Glomerular visceral epithelial cell (primary cell): ENCODE data around the gene LHX6.

Experiments used
- DNase-seq: peaks from one replicate; pipeline ENCODE4 v3.0.0-alpha.2; 2016; ENCODE audit errors: extremely low spot score

LHX6 gene

DNA sequence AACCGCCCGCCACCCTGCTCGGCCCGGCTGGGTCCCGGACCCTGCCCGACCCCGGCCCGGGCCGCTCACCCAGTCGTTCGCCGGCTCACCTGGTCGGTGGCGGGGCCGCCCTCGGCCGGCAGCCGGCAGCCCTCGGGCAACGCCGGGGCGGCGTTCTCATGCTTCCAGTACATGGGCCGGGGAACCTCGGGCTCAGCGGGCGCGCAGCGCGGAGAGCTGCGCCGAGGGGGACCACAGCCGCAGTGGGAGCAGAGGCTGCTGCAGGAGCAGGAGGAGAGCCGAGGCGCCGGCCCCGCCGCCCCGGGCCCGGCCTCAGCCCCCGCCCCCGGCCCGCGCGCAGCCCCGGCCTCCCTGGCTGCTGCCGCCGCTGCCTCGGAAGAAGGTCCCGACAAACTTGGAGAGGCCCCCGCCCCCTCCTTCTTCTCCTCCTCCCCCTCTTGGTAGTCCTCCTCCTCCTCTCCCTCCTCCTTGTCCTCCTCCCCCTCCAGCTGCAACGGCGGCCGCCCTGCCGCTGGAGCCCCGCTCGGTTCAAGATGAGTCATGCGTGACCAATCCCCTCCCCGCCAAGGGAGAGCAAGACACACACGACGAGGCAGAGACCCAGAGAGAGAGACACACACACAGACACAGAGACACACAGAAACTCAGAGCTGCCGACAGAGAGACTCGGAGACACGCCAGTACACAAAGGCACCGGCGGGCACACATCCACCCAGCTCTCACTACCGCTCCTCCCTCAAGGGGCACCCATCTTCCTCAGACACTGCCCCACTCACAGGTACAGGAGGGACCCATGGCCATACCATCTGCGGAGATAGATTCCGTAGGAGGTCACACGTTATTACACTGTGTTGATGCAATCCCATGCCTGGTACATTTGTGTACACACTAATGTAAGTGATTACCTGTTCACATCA lies at the start of gene LHX6:
Gene LHX6 (minus strand): TSS at position 390 of the 917 bp plus-strand sequence. CDS start 217 bp downstream, at position 173.
- DNase-seq = peak; percentile 43

DNA sequence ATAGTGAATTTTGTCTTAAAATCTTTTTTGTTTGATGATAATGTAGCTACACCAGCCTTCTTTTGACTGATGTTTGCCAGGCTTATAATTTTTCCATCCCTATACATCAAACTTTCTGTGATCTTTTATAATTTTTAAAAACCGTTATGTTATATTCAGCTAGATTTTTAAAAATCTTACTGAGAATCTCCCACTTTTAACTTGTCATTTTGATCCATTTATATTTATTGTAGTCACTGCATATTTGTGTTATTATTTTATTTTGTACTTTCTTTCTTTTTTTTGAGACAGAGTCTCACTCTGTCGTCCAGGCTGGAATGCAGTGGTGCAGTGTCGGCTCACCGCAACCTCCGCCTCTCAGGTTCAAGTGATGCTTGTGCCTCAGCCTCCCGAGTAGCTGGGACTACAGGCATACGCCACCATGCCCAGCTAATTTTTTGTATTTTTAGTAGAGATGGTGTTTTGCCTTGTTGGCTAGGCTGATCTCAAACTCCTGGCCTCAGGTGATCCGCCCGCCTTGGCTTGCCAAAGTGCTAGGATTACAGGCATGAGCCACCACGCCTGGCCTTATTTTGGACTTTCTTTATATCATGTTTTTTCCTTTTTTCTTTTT lies 48.6 kb upstream of the LHX6 start:
- DNase-seq = no peak

DNA sequence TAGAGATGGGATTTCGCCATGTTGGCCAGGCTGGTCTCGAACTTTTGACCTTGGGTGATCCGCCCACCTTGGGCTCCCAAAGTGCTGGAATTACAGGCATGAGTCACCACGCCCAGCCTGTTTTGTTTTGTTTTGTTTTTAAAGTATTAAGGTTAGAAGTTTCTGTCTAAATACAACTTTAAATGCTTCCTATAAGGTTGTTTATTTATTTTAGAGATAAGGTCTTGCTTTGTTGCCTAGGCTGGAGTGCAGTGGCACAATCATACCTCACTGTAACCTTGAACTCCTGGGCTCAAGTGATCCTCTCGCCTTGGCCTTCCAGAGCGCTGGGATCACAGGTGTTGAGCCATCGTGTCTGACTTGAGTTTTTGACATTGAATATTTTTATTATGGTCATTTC lies 47.3 kb upstream of the LHX6 start:
- no peak for DNase-seq

DNA sequence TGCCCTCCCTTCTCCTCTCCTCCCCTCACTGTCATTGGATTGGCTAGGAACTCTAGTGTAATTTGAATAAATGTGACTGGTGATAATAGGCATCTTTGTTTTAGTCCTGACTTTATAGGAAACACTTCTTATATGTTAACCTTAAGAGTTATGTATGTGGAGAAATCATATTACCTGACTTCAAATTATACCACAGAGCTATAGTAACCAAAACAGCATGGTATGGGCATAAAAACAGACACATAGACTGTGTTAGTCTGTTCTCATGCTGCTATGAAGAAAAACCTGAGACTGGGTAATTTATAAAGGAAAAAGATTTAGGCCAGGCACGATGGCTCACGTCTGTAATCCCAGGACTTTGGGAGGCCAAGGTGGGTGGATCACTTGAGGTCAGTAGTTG lies 45.3 kb upstream of the LHX6 start:
- no peak for DNase-seq

DNA sequence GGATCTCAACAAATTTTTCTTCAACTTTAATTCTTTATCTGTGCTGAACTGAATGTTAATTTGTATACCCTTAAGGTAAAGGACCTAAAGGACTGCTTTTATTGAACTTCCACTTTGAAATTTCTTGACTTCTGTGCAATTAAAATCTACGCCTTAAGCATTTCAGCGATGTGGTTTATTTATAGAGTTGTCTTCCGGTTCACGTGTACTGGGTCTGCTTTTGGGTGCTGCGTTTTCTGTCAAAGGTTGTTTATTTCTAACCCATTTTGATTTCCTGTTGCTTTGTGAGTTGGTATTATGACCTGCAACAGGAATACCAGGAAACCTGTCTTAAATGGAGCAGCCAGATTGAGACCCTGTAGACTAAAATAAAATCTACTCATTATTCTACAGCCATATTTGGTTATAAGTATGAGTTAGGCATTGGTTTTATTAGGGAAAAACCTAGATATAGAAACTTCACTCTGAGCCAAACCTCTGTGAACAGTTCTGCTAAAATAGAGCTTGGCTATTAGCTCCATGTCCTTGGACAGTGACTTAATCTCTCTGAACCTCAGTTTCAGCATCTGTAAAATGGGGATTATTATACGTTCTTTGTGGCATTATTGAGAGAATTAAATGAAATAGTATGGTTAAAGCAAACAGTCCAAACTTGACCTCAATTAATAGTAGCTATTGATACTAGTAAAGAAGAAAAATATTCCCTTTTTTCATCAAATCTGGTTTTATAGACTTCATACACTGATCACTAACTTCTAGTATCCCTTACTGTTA lies 39.5 kb upstream of the LHX6 start:
- DNase-seq = no peak

DNA sequence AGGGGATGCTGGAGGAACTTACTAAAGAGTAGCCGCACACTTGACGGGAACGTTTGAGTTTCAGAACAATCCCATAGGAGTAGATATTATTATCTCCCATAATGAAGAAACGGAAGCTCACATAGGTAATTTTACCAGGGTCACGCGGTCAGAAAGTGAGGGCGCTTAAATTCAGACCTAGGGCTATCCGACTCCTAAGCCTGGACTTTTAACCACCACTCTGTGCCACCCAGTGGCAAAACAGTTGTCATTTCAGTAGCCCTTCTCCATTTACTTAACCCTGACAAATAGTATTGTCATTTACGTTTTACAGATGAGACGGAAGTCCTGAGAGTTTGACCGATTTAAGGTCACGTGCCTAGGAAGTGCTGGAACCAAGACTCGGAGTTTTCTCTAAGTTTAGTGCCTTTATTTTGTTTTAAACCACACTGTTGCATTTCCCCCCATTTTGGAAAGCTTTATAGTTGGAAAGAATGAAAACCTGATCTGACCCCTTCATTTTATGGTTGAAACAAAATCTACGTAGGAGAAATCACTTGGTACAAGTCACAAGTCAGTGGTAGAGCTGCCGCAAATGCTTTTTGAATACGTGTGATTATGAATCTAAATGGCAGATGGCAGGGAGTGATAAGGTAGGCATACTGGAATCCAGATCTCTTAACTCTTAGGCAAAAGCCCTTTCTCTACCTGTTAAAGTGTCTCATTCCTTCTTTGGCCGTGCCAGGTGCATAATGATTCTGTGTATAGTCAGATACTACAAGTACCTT lies 36.6 kb upstream of the LHX6 start:
- no peak for DNase-seq

DNA sequence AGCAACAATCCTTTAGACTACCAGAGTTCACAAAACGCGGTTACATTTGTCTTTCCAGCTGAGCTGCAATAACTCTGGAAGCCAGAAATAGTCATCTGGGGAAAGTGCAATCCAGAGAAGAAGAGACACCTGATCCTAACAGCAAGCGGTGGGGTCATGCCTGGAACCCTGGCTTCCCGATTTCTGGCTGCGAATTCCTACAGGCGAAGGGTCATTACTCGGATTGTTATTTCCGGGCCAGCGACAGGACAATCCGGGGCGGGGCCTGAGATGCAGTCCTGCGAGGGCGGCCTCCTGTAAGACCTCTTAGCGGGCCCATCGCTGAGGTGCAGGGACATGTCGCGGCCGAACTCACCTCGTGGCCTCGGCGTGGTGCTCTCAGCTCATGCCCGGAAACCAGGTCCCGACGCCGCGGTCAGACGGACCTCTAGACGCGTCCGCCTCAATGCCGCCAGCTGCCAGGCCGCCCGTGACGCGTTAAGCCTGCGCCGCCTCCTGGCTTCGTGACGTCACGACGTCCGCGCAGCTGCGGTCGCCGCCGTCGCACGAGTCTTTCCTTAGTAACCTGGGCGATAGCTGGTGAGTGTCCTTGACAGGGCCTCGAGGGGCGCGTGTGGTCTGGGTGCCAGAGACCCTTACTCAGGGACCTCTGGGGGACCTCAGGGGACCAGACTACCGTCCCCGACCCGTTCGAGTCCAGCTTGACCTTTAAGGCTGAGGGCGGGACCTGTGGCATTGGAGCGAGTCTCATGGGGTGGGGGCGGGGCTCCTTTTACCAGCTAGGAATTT lies 35.8 kb upstream of the LHX6 start, which contains the start of the genes MRRF and RBM18:
Gene MRRF (plus strand): TSS at position 523 of the 789 bp plus-strand sequence. CDS start 6,010 bp downstream, outside the sequence.
Gene RBM18 (minus strand): TSS at position 481 of the 789 bp plus-strand sequence. CDS start 3,348 bp downstream, outside the sequence.
- peak; percentile 90 for DNase-seq

DNA sequence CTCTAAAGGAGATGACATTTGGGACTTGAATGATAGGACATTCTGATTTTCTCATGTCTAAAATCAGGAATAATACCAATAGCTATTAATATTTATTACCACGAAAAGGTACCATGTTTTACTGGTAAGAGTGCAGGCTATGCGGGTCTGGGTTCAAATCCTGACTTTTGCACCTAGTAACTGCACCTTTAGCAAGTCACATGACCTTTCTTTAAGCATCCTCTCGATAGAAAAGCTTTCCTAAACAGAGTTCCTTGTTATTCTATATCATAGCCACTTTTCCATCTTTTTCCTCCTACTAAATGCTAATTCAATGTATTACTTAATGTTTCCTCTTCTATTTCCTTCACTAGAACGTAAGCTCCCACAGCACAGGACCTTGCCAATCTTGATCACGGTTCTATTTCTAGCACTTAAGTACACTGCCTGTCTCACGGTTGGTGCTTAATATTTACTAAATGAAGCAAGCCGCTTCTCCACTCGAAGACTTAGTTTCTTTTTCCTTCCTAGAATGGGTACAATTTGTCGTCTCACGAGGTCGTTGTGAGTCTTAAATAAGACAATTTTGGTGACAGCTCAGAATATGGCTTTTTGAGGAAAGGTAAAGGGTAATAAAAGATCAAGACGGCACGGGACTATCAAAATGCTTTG lies 35.1 kb upstream of the LHX6 start:
- no peak for DNase-seq

DNA sequence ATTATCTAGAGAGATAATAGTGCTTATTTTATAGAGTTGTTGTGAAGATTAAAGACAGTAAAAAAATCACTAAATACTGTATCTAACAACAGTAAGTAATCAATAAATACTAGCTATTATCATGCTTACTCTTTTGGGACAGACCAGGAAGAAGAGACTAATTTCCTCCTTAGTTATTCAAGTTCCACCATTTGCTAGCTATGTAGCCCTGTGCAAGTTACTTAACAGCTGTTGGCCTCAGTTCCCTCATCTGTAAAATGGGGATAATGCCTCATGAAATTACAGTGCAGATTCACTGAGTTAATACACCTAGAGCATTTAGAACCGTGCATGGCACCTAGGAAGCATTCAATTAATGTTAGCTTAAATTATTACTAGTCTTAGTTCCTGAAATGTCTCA lies 33.3 kb upstream of the LHX6 start:
- DNase-seq = no peak

DNA sequence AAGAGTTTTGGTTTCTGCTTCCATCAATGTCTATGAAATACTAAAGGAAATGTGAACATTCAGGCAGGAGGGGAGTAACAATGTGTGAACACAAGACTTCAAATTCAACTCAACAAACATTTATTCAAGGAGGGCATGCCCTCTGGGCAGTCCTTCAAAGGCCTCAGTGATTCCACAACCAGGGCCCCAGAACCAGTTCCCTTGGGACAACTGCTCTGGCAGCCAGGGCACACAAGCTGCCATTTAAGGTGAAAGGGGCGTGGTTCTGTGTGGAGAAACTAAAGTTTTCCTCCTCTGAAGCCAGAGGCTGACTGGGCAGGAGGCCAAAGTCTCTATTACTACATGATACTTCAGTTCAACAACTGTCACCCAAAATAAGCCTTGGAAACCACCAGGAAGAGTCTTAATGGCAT lies 32.7 kb upstream of the LHX6 start:
- DNase-seq = peak; percentile 8

DNA sequence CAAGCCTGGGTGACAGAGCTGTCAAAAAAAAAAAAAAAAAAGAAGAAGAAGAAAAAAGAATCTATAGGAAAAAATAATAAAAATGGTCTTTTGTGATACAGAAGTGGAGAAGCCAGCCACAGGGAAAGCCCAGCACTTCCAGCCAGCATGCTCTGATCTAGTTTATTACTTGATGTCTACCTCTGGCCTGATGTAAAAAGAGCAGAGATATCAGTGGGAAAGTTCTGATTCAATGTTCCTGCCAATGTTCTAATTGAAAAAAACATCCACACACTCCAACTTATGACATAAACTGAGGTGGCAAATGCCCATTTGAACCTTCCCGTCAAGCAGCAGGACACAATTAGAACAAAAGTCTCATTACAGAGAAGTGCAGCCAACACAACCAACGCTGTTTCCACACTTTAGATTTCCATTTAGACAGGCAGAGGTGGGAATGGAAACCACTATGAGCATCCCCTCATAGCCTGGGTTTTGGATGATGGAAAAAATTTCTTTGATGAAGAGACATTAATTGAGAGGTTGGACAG lies 30.2 kb upstream of the LHX6 start:
- no peak for DNase-seq

DNA sequence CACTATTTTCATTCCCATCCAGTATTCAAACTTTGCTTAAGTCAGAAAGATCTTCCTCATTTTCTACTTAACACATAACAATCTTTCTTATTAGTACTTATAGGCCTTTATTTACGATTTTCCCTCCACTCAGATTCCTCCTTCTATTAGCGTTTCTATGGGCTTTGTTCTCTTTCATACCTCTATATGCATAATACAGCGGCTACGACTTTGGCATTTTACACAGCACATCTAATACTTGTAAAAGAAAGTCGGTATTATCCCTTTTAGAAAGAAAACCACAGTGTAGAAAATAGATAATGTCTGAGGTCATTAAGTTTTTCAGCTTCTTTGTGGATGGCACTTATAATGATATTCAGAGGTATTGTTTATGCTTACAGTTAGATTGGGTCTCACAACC lies 27.4 kb upstream of the LHX6 start:
- no peak for DNase-seq

DNA sequence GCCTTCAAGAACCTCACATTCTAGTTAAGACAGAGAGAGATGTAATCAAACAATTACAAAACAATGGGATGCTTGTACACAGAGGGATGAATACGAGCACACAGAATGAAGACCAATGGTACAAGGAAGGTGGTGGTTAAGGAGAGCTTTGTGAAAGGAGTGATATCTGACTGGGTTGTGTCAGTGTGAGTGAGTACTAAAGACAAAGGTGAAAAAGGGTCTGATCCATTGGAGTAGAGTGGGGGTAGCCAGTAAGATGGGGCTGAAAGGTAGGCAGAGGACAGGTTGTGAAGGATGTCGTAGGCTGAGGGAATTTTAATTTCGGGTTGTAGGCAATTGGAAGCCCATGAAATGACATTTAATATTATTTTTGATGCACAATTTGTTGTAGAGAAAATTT lies 26.0 kb upstream of the LHX6 start:
- no peak for DNase-seq

DNA sequence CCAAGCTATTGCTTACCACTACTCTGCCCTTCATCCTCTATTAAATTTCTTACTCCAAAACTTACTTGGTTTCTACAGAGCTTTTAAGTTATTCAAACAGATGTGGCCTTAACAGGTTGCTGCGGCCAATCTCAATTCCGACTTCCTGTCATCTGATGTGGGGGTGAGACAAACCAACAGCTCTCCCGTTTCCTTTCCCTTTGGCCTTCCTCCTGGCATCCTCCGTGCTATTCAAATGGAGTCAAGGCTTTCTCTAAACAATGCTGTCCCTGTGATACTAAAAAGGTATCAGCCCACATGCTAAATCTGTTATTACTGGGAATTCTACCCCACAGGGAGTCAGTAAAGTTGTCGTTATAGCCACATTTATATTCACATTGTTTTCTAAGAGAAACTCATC lies 24.0 kb upstream of the LHX6 start:
- DNase-seq = no peak

DNA sequence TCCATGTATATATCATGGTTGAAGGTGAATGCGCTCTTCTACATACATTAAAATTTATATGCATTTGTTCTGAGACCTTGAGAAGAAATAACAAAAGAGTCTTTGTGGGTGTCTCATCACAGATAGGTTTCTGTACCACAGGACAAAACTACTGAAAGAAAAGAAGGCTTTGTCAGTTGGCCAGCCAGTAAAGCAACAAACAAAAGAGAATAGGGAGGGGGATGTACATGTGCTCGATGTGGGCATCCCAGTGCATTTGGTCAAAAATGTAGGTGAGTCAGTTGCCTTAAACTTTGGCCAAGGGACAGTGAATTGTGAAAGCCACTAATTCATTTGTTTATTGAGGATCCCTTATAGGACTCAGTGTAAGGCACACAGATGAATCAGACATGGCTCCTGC lies 22.6 kb upstream of the LHX6 start:
- no peak for DNase-seq

DNA sequence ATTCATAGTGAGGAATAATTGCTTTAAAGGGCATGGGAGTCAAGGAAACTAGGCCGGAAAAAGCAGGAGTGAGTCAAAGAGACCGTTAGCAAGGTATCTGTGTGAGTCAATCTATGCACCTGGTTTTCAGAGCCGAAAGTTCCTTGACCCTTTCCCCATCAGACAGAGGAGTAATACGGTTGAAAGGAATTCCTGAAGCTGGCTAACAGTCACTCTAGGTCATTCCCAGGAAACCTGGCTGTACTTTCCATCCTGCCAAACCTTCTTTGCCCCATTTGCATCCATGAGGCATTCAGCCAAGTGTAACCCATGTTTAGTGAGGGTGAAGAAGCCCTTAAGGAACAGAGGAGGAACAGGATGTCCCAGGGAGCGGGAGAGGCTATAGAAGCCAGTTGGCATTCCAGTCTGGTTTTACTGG lies 19.7 kb upstream of the LHX6 start:
- no peak for DNase-seq

DNA sequence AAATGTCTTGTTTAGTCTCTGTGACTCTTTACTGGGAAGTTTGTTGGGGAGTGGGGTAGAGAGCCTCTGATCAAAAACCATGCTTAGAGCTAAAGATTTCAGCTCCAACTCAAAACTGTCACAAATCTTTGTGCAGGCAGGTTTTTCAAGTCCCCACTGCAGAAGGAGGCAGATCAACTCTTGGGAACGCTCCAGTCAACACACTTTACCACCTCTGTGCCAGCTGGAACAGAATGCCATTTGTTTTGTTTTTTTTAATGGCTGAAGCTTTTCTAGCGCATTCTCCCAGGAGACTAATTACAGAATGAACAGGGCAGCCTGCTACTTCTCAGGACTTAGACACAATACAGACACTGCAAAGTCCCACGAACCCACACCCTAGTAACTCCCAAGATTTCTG lies 17.9 kb upstream of the LHX6 start:
- no peak for DNase-seq

DNA sequence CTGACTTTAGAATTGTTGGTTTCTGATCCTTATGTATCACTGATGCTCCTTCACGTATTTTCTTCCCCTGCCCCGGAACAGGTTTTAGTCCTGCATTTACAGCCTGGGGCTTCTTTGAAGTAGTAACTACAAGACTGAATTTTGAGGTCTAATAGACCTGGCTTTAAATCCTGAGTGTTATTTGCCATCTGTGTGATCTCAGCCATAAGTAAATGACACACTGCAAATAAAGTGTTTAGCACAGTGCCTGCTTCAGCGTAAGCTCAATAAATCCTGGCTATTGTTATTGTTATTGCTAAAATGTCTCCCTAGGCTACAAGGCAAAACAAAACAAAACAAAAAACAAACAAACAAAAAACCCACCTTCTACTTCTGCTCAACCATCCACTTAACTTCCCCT lies 15.6 kb upstream of the LHX6 start:
- DNase-seq = no peak

DNA sequence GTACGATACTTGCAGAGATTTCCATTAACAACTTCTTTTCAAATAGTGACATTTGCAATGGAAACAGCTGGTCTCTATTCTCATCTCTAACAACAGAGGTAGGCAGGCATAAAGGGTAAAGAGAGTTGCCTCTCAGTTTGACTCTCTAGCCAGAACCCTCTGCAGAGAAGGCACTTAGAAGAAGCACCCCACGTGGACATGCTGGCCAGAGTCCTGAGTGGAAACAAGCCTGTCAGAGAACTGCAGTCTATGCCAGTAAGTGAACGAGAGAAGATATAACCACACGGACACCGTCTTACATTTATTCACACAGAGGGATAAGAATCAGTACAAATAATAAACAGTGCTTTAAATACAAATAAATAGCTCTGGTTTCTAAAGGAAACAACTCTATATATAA lies 11.0 kb upstream of the LHX6 start:
- no peak for DNase-seq

DNA sequence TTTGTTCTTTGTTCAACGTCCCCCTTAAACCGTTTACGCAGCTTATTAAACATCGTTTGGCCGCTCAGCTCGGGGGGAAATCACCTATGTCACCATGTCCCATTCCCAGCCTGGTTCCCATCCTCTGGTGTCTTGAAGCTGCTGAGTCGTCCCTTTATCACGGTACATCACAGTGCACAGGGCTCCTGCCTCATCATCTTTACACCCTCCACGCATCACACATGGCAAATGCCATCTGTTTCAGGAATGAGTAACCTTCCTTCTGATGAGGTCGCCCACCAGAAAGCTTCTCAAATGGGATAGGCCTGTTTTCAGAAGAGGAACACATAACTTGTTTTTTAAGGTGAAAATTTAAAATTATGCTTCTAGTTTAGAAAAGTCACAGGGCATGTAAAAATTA lies 7.9 kb upstream of the LHX6 start:
- no peak for DNase-seq
